GM10266 (cell line): ENCODE results near the gene TNFSF10.

Source experiments
- DNase-seq: peaks from one replicate; pipeline ENCODE4 v3.0.0; 2012; ENCODE audit errors: extremely low spot score
- TF ChIP-seq, protein P1 (sequence below): IDR thresholded peaks from 2 replicates; pipeline ENCODE4 v1.5.1; 2012; ENCODE audit warnings: mild to moderate bottlenecking, low read depth; ENCODE audit not compliant: control insufficient read depth, insufficient read depth; ENCODE audit errors: missing control alignments

The TNFSF10 gene

DNA sequence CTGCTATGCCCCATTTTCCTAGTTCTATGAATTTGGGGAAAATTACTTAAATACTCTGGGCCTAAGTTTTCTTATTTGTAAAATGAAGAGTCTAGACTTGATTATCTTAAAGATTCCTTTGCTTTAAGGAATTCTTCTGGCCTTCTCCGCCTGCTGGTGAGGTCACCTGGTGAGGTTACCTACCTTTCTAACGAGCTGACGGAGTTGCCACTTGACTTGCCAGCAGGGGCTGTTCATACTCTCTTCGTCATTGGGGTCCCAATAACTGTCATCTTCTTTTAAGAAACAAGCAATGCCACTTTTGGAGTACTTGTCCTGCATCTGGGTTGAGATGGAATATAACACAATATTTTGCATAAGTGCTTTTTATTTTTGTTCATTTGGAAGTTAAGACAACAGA, 8.6 kb downstream of the TNFSF10 start:
- TF ChIP-seq, protein P1, sequence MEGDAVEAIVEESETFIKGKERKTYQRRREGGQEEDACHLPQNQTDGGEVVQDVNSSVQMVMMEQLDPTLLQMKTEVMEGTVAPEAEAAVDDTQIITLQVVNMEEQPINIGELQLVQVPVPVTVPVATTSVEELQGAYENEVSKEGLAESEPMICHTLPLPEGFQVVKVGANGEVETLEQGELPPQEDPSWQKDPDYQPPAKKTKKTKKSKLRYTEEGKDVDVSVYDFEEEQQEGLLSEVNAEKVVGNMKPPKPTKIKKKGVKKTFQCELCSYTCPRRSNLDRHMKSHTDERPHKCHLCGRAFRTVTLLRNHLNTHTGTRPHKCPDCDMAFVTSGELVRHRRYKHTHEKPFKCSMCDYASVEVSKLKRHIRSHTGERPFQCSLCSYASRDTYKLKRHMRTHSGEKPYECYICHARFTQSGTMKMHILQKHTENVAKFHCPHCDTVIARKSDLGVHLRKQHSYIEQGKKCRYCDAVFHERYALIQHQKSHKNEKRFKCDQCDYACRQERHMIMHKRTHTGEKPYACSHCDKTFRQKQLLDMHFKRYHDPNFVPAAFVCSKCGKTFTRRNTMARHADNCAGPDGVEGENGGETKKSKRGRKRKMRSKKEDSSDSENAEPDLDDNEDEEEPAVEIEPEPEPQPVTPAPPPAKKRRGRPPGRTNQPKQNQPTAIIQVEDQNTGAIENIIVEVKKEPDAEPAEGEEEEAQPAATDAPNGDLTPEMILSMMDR, result no peak
- no peak for DNase-seq

DNA sequence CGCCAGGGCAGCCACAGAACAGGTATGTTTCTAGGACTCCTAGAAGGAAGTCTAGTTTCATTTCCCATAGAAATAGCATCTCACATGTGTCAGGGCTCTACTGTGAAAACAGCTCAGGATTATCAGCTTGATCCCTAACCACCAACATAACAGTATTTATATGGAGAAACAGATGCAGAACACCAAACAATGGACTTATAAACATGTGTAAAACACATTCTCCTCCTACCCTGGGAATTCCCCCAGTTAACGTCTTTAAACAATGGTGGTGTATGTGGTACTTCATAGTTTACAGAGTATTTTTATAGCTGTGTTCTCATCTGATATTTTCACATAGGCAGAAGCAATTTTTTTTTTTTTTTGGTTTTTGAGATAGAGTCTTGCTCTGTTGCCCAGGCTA, 9.7 kb downstream of the TNFSF10 start:
- peak; percentile 24 for DNase-seq
- TF ChIP-seq, protein P1, result no peak

DNA sequence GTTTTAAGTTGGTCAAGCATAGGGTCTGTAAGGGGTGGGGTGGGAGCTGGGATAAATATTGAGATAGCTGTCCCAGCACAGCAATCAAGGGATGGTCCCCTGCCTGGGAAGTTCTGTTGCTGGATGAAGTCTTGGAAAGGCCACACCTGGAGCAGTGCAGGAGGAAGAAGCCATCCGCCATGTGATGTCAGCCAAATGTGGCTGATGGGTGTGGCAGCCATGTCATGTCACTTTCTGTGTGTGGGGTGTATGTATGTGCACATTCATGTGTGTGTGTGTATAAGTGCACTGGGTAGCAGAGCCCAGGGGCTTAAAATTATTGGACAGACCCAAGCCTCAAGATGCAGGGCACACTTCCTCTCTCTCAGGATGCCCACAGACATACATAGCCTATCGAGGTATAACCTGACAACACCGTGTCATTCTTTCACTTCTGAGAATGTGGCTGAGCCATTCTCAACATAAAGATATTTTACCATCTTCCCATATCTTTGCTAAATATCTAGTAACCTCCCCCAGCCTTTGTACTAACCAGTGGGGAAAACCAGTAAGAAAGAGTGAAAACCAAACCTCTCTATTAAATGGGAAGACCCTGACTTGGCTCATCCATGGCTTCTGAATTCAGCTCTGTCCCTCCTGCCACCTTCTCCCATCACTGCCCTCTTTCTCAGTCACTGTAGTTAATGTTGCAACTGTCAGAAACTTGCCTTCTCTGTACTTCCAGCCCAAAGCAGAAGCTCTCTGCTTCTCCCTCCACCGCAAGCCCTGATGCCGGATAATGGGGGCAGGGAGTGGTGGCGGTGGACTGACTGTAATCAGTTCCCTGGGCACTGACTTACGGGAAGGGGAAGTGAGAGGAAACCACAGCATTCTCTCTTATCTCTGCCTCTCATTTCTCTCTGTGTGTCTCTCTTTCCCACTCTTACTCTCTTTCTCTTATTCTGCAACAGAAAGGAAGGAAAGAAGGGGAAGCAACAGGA, 11.2 kb downstream of the TNFSF10 start:
- TF ChIP-seq, protein P1, result no peak
- DNase-seq, result peak; percentile 26

DNA sequence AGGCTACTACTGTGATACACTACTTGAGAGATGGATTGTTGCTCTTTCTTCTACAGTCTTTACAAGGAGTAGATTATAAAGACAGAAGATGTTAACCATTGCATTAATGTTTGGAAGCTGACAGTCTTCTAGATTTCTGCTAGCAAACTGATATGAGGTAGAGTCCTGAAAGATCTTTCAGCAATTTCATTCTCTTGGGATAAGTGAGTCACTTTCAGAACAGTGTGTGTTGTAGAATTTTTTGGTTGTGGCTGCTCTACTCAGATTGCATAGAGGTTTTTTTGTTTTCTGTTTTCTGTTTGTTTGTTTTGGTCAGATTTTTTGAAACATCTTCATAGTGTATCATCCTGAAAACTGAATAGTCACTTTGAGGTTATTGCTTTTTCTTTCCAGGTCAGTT, 17.1 kb downstream of the TNFSF10 start:
- no peak for DNase-seq
- TF ChIP-seq, protein P1, result no peak

DNA sequence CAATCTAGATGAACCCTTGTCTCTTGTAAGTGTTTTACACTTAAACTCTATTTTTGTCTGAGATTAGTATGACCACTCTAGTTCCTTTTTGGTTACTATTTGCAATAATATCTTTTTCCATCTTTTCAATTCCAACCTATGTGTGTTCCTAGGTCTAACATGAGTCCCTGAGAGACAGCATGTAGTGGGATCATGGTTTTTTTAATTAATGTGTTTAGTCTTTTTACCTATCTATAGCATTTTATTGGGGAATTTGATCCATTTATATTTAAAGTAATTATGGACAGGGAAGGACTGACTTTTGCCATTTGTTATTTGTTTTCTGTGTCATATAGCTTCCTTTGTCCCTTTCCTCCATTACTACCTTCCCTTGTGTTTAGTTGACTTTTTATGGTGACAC, 21.7 kb downstream of the TNFSF10 start:
- TF ChIP-seq, protein P1, result no peak
- DNase-seq, result no peak

DNA sequence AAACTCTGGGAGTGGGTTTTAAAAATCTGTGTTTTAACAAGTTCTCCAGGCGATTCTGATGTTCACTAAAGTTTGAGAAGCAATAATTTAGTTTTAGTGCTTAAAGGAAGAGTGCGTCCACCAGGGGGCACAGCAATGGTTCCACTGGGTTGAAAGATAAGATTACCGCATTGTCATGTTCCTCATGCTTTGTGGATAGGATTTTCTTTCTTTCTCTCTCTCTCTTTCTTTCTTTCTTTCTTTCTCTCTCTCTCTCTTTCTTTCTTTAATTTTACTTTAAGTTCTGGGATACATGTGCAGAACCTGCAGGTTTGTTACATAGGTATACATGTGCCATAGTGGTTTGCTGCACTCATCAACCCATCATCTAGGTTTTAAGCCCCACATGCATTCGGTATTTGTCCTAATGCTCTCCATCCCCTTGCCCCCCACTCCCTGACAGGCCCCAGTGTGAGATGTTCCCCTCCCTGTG, 33.0 kb downstream of the TNFSF10 start:
- TF ChIP-seq, protein P1, result peak; percentile 83
- peak; percentile 67 for DNase-seq

DNA sequence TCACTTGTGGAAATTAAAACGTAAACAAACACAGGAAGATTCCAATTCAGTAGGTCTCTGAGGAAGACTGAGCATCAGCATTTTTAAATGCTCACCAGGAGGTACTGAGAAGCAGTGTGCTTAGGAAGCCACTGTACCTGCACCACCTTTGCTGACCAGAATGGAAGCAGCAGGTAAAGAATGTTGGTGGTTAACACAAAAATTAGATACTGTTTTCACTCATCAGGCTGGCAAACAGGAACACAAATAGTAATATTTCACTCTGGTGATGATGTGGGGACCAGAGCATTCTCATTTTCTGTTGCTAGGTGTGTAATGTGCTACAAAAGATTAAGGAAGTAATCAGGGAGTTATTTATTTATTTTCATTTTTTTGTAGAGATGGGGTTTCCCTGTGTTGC, 45.1 kb downstream of the TNFSF10 start:
- TF ChIP-seq, protein P1, result no peak
- DNase-seq, result no peak
